Kidney tubule cell (primary cell): Measurements from ENCODE around the gene ZCCHC14.

Source experiments
- DNase-seq: peaks from one replicate; pipeline ENCODE4 v3.0.0-alpha.2; 2018; ENCODE audit warnings: low spot score

The ZCCHC14 gene

DNA sequence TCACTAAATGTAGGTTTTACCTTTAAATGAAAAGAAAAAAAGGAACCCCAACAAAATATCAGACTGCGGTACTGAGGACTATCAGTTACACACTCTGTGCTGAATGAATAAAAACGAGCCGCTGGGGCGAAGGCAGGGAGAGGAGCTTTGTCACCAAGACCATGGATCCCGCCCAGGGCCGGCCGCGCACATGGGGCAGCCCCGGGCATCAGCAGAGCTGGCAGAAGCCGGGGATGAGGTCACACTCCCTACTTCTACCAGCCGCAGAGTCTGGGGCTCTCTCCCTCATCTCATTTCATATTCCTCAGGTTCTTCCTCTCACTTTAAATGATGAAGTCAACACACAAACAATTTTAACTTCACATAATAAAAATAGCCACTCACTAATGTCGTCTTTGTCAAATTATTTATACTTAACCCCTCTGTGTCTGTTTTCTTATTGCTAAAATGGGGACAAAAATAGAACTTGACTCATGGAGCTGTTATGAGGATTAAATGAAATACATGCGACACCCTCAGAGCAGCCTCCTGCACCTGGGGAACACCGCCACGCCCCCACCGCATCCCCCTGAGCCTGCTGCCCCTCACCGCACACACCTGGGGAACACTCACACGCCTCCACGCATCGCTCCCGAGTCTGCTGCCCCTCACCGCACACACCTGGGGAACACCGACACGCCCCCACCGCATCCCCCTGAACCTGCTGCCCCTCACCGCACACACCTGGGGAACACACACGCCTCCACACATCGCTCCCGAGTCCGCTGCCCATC, 15.4 kb downstream of the ZCCHC14 start:
- DNase-seq: peak; percentile 75

DNA sequence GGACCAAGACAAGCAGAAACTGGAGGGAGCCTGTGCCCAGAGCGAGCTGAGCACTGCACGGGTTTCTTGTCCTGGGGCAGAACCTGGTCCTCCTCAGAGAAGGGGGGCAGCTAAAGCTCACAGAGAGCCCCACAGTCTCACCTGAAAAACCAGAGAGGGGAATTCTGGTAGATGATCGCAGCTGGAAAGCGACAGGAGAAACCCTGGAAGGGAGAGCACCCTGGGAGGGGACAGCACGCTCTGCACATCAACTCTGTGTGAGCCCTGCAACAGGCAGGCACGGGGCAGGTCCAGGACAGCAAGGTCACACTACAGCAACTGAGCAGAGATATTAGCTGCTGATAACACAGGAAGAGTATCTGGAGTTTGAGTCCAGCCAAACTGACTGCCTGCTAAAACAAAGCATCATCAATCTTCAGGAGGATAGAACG, 18.2 kb downstream of the ZCCHC14 start:
- DNase-seq: no peak

DNA sequence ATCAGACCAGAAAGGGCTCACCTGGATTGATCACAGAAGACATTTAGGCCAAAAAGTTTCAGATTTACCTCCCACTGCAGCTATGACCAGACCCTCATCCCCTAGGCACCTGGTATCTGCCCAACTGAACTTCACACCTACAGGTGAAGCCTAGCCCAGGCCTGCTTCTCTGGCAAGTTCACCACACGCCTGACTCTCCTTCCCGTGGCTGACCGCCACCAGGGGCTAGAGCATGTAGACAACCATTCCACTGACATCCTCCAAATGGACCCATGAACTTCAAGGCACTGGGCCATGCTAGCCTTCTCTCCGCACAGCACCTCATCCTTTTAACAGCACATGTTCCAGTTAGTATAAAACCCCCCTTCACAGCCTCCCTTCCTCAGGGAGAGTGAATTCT, 18.8 kb downstream of the ZCCHC14 start:
- no peak for DNase-seq

DNA sequence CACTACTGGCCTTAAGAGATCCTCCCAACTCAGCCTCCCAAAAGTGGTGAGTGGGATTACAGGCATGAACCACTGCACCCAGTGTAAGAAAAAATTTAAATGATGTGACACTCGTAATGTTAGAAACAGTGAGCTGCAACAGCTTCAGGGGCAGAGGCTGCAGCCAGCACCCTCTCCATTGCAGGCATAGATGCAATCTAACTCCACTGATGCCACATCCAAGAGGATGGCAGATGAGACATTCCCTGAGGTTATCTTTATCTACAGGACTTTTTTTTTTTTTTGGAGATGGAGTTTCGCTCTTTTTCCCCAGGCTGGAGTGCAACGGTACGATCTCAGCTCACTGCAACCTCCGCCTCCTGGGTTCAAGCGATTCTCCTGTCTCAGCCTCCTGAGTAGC, 19.9 kb downstream of the ZCCHC14 start:
- DNase-seq: no peak

DNA sequence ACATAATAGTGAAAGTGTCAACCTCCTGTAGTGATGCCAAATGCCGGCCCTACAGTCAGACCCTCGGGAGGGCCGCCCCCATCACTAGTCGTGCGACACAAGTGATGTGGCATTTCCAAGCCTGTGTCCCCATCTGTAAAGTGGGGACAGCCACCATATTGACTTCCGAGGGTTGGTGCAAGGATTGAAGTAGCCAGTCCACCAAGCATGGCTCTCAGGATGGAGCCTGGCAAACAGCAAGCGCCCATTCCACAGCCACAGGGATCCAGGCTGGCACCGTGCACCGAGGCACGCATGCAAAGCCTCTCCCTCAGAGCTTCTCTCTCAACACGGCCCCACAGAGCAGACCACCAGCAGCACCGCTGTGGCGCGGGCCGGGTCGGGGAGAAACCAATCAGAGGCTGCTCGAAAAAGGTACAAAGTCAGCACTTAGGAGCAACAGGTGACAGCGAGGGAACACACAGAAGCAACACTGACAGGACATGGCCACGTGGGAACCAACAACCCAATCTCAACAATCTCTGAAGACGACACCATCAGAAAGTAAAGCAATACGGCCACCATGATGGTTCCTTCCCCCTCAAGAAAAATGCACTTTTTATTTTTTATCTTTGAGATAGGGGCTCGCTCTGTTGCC, 20.6 kb downstream of the ZCCHC14 start:
- no peak for DNase-seq

DNA sequence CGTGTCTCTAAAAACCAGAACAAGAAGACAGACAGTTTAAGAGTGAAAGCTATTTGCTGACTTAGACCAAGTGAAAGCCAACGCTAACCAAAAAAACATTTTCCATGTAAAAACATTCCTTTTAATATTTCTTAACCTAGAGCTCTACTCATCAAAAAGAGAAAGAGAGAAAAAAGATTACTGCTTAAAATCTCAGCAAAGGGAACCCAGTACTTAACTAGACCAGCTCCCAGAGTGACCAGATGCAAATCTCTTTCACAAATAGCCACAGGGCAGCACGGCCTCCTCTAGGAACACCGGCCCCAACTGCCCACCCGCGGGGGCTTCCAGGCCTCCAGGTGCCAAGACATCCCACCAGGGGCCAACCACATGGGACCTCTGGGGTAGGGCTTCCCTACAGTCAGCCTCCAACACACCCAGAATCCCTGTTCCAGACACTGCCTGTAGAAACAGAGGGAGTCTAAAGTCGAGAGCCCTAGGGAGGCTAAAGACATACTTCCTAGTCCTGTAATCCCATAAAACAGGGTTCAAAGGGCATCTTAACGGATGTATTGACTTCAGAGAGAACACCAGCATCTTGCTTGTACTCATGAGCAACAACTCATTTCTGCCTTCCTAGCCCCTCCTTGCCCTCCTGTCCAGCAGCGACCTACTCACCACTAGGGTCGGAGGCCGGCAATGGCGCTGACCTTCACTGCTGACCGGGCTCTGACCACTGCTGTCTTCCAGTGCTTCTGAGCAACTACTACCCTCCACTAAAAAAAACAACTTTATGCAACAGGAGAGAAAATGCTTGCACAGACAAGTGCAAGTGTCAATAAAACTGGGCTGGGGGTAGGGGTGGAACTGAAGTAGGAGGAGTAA, 21.3 kb downstream of the ZCCHC14 start:
- no peak for DNase-seq

DNA sequence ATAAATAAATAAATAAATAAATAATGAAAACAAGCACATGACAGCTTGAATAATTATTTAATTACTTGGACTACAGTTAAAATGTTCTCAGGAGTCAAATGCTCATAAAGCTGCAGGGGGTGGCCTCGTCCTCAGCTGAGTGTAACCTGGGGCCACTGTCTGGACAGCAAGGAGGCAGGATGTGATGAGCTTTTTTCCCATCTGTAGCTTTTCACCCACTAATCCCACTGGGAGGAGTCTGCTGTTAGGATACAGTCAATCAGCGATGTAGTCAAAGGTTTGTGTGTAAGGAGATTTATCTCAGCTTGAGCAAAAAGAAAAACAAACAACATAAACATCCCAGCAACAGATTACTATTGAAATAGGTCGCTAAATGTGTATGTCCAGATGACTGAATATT, 22.5 kb downstream of the ZCCHC14 start:
- DNase-seq: no peak

DNA sequence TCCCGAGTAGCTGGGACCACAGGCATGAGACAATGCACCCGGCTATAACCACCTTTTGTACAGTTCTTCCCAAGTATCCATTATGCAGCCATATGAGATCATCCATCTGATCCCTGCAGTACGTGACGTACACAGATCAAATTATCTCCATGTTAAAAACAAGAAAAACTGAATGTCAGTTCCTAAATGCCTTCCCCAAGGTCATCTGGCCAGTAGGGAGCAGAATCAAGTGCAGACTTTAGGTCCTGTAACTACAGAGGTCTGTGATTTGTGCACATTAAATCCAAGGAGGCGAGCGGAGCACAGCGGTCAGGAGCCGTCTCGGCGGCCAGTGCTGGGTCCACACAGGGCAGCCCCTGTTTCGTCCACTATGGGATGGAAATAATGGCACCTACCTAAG, 23.7 kb downstream of the ZCCHC14 start:
- DNase-seq: no peak

DNA sequence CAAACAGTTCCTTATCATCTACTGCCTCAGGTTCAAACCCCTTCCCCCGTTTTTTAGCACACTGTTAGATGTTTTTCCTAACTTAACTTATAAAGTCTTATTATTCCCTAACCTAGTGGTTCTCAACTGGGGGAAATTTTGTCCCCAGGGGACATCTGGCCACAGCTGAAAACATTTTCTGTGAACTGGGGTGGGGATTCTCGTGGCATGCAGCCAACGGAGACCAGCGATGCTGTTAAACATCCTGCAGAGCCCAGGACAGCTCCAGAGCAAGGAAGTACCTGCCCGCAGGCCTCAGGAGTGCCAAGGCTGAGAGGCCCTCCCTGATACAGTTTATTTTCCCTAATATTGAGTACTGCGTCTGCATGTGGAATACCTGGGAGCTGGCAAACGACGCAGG, 24.3 kb downstream of the ZCCHC14 start:
- DNase-seq: no peak

DNA sequence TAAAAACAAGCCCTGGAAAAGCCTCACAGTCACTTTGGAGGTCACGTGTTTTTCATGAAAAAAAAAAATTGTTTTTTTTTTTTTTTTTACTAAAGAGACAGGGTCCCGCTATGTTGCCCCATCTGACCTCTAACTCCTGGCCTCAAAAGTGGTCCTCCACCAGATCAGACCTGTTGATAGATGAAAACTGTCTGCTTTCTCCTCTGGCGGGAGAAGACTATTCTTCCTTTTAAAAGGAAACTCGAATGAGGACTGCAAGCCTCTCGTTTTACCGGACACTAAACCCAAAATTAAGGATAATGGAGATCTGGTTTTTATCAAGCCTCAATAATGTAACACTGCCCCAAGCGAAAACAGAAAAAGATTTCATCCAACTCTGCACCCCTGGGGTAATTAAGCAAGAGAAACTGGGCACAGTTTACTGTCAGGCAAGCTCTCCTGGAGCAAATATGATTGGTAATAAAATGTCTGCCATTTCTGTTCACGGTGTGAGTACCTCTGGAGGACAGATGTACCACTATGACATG, 25.8 kb downstream of the ZCCHC14 start:
- DNase-seq: no peak

DNA sequence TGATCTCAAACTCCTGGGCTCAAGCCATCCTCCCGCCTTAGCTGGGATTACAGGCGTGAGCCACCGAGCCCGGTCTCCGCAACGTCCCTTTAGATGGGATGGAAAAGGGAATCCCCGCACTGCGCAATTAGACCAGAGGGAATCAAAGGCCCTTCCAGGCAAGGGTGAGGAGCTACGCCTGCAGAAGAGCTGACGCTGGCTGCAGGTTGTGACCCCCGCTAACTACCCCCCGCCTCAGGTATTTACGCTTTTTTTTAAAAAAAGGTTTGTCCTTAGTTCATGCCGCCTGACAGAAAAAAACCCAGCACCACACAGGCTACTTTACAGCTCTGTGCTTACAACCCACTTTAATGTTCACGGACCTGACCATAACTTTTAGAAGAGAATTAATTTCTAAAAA, 26.9 kb downstream of the ZCCHC14 start:
- DNase-seq: no peak

DNA sequence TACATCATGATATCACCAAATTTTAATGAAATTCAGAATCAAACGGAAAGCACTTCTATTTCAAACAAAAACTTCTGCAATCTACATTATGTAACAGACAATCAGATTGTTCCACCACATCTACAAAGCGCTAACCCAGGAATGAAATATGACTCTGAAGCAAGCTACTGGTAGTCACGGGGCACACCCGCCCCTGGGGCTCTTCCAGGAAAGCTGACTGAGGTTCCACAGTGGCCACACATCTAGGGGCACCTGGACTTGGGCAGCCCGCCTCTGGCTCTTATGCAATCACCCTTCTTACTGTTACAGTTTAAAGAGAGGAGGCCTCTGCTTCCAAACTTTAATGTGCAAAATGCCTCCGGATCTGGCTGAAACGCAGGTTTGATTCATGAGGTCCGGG, 27.5 kb downstream of the ZCCHC14 start:
- peak; percentile 63 for DNase-seq

DNA sequence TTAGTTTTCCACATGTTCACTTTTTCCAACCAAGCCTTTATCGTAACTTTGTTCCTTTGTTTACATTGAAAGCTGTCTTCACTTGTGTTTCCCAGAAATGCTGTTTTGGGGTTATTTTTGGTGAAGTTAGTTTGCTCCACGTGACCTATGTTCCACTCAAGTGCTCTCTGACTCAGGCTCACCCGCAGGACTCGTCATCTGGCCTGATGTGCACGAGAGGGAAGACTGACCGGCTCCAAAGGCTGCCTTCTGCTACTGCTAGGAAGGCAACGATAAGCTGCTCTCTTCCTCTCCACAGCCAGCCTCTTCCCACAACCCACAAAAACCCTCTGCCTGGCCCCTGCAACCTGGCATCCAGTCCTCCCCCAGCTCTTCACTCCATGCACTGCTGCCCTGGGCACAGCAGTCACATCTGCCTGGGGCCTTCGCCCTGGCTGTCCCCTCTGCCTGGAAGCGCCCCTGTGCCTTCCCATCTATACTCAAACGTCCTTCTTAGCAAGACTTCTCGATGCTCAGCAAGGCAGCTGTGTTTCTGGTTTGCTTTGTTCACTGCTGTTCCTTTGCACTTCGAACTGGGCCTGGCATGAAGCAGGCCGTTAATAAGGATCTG, 28.0 kb downstream of the ZCCHC14 start:
- peak; percentile 90 for DNase-seq

DNA sequence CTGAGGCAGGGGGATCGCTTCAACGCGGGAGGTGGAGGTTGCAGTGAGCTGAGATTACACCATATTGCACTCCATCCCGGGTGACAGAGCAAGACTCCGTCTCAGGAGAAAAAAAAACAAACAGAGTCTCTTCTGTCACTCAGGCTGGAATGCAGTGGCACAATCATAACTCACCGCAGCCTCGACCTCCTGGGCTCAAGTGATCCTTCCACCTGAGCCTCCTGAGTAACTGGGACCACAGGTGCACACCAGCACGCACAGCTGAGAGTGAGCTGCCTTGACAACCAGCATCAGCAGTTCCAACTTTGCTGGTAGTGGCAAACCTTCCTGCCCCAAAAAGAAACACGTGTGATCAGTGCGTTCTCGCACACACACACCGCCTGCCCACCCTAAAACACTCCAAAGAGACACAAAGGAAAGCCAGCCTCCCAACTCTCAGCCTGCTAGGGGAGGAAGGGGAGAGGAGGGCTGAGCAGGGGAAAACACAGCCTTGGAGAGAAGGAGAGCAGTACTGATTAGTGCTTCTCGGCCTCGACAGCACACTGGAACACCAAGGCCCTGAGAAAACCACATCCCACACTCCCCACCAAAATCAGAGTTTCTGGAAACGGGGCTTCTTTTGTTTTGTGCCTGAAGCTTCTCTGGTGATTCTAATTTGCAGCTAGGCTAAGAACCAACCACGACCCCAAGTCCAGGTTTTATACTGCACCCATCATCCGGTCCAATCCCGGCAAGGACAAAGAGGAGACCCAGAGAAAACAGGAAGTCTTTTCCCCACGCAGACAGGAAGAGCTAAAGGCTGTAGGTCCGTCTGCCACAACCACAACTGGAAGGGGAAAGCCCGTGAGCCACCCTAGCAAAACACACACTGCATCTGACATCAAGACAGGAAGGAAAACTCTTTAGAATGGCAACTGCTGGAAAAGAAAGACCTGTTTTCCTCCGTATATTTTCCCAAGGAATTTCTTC, 28.8 kb downstream of the ZCCHC14 start:
- DNase-seq: peak; percentile 87

DNA sequence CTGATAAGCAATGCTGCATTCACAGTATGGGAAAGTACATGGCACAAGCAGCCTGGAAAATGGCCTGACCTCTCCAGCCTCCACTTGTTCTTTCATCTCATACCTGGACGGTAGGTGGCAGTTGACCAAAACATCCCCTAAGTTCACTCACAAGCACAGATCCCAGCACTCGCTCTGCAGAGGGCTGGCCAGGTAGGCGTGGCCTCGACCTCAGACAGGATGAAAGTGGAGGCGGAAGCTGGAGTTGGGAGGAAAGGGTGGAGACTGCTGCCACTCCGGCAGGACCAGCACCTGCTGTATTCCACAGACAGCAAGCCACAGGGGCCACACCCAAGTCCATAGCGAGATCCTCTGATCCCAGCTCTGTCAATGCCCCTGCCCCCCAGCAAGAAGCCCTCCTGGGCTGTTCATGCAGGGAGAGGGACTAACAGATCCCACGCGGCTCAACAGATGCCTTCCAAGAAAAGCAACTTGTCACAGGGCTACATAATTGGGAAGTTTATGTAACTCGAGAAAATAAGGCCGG, 31.3 kb downstream of the ZCCHC14 start:
- peak; percentile 97 for DNase-seq

DNA sequence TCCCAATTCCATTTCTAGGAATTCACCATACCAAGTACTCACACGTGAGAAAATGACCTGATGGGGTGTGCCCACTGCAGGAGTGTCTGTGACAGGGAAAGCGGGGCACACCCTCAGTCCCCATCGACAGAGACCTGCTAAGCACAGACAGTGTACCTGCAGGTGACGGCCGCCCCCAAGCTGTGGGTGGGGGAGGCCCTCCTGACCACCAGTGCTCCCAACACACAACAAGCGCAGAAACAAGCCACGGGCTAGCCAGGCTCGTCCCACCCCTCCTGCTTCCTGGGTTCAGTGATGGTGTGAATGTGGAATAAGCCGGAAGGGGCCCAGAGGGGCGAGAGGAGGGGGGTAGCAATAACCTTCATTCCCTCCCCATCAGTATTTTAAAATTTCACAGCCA, 31.9 kb downstream of the ZCCHC14 start:
- DNase-seq: no peak

DNA sequence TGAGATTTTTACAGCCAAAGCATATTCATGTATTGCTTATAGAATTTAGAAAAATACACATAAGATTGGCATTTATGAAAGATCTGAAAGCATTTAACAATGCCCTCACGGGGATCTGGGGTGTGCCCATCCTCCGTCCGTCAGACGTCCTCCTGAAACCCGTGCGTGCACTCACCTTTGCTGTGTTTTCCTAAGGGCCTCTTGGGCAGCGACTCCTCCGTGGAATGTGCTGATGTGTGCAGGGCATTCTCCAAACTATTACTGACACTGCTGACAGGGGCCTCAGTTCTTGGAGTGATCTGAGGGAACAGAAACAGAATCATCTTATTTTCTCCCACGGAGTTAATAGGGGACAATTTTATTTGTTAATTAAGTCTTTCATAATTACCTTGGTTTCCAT, 33.0 kb downstream of the ZCCHC14 start:
- DNase-seq: peak; percentile 15

DNA sequence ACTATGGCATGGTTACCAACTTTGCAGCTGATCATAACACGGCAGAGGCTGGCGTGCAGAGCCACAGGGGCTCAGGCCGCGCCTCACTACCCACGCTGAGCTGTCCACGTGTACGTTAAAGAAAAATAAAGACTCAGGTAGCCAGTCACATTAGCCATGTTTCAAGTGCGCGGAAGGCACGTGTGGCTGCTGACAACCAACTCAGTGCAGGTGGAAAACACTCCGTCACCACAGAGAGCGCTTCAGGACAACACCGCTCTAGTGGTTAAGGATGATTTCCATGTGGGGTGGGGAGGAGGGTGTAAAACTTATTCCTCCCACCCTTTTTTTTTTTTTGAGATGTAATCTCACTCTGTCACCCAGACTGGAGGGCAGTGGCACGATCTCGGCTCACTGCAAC, 33.8 kb downstream of the ZCCHC14 start:
- DNase-seq: no peak

DNA sequence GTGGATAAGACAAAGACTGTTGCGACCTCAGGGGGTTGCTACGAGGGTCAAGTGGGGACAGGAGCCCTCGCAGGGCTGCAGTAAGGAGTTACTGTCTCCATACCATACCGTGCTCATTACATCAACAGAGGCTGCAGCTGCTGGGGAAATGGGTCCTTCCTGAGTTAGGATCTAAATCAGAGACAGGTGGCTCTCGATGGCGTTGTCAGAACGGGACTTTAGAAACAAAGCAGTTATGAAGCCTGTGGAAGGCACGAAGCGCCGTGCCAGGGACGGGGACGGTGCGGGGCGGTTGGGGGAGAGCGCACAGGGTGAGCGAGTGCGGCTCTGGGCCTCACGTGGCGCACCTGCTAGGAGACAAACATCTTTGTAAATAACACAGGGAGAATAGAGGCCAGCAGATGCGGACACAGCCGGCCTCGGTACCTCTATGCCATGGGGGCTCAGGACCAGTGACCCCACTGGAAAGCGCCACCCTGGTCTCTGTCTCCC, 34.4 kb downstream of the ZCCHC14 start:
- DNase-seq: no peak

DNA sequence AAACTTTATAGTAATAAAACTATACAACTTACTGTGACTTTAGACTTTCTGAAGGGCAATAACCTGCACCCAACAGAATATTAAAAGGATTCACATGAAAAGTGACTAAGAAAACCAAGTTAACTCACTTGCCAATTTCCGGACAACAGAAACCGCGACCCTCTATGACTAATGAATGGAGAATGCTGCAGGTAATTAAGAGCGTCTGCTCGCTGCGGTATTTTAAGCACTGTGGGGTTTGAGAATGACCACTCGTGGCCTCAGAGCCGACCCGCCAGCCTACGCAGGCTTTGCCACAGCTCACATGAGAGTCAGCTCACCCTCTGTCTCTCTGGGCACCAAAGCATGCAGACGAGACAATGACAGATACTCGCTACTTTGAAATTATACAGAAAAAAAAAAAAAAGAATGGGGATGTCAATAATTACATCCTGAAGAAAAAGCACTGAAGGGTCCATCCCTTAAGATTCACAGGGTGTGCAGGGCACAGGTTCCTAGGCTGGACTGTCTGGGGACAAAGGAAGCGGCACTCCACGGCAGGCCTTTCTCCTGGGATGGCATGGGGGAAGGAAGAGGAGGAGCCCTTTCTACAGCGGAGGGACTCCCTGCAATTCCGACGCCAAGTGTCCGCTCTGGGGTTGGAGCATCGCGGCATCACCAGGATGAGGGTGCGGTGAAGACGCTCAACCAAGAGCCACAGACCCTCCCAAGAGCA, 35.0 kb downstream of the ZCCHC14 start:
- peak; percentile 100 for DNase-seq
